Ammon's horn (tissue), 1 donor: ENCODE results near the gene PRC1.
A peak's percentile ranks its signal among the peaks of the same experiment; 100 is the strongest.

Source experiments
- DNase-seq: peaks from one replicate; pipeline ENCODE4 v3.0.0-alpha.2; 2016; ENCODE audit warnings: low spot score

Gene PRC1

DNA sequence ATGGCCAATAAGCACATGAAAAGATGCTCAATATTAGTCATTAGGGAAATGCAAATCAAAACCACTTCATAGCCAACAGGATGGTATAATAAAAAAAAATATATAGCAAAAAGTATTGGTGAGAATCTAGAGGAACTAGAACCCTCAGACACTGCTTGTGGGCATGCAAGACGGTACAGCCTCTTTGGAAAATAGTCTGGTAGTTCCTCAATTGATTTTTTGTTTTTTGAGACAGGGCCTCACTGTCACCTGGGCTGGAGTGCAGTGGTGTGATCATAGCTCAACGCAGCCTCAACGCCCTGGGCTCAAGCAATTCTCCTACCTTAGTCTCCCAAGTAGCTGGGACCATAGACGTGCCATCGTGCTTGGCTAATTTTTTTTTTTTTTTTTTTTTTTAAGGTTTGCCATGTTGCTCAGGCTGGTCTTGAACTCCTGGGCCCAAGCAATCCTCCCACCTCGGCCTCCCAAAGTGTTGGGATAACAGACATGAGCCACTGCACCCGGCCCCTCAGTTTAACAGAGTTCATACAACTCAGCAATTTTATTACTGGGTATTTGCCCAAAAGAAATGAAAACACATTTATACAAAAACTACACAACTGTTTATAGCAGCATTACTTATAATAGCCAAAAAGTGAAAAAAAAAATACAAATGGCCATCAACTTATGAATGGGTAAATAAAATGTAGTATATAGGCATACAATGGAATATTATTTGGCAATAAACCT lies 5.1 kb downstream of the PRC1 start:
- DNase-seq = no peak

DNA sequence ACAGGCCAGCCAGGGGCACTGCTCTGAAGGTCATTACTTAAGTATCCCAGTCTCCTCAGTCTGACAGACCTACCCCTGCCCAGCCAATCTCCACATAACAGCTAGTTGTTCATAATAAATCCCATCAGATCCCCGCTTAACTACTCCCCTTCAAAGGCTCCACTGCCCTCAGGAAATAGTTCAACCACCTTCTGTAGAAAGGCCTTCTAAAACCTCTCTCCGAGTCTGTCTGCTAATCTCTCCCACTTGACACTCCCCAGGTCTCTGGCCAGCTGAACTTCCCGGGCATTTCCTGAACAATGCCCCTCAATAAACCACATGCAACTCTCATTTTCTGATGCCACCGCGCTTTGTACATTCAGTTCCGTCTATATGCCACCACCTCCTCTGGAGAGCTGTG lies 6.0 kb downstream of the PRC1 start:
- no peak for DNase-seq

DNA sequence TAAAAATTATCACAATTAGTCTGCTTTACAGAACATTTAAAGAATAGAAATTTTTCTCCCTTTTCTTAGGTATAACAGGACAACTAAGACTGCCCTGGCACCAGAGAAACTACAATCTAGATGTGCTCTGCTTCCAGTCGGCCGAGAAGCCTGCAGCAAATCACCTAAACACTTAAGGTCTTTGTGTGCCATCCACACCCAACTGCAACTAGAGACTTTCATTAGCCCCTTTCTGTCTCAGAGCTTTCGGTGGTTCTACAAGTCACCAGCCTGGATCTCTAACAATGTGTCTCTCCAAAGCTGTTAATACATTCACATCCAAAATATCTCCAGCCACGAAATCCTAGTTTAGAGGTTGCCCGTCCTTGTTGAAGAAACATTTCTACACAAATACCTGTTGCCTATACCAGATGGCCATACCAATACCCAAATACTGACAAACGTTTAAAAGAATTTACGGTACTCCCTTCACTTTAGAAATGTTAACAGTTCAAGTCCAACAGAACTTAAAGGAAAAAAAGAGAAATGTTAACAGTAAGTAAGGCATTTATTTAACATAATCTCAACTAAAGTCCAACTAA lies 6.7 kb downstream of the PRC1 start:
- DNase-seq = no peak

DNA sequence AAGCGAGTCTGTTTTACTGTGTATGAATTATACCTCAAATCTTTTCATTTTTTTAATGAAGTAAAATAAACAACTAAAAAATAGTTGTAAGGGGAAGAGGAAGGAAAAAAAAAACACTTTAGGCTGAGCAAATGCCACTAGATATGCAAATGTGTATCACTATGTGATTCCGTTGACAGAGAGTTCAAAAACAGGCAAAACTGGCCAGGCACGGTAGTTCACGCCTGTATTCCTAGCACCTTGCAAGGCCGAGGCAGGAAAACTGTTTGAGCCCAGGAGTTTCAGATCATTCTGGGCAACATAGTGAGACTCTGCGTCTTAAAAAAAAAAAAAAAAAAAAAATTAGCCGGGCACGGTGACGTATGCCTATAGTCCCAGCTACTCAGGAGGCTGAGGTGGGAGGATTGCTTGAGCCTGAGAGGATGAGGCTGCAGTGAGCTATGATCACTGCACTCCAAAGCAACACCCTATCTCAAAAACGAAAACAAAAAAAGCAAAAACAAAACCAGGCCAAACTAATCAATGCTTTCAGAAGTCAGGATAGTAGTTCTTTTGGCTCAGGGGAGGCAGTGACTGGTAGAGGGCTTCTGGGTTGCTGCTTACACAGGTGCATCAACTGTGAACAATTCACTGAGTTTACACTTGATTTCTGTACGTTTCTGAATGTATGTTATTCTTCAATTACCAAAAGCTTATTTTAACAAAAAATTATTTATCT lies 7.4 kb downstream of the PRC1 start:
- no peak for DNase-seq

DNA sequence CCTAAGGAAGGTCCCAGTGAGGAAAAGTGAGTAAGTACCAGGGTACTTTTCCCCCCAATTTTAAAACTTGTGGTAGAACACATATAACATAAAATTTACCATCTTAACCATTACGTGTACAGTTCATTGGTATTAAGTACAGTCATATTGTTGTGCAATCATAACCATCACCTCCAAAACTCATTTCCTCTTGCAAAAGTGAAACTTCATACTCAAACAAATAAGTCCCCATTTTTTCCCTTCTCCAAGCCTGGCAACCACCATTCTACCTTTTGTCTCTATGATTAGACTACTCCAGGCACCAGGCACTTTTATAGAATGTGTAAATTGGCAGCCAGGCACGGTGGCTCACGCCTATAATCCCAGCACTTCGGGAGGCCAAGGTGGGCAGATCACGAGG lies 12.2 kb downstream of the PRC1 start:
- no peak for DNase-seq

DNA sequence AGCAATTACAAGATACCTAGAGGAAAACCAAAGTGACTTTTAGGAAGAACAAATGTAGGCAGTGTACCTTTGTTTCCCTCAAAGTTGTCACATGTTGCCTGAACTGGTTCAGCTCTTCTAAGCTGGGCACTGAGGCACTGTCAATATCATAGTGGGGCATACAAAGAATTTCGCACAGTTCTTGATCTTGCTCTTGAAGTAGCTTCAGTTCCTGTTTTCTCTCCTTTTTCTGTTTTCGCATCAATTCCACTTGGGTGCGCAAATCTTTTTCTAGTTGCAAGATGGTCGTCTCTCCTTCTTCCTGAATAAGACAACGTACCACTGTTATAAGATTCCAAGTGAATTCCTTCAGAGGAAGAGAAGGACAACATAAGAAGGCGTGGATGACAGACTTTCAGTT lies 12.7 kb downstream of the PRC1 start:
- DNase-seq = no peak

DNA sequence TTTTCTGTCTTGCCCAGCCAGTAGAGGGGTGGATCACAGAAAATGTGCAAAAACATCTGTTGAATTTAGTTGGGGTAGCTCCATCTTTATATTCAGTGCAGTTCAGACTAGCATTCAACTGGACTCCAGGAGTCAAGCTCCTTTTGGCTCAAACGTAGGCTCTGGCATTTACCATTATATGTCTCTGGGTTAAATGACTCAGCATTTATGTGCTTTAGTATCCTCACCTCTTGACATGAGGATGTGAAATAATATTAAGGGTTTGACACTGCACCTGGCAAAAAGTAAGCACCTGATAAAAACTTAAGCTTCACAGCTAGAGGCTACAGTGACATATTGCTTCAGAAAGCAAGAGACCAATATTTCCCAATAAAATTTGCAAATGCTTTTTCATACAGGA lies 14.8 kb downstream of the PRC1 start:
- DNase-seq = no peak

DNA sequence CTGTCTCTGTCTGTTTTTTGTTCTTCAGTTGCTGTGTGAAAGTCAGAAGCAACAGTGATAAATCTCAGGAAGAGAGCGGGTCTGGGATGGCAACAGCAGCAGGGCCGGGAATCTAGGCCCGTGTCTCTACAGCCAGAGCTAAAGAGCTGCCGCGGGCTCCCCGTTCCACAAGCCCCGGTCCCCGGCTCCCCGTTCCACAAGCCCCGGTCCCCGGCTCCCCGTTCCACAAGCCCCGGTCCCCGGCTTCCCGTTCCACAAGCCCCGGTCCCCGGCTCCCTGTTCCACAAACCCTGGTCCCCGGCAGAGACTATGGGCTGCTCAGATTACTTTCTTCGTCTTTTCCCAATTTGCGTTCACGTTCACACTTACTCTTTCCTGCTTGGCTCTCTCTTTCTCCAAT lies 20.1 kb downstream of the PRC1 start:
- no peak for DNase-seq

DNA sequence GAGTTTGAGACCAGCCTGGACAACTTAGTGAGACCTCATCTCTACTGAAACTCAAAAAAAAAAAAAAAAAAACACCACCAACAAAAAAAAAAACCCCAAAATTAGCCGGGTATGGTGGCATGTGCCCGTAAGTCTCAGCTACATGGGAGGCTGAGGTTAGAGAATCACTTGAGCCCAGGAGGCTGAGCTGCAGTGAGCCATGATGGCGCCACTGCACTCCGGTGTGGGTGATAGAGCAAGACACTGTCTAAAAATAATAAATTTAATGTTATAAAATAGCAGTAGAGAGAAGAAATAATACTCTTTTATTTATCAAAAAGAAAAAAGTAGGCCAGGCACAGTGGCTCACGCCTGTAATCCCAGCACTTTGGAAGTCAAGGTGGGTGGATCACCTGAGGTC lies 22.2 kb downstream of the PRC1 start:
- DNase-seq = no peak

DNA sequence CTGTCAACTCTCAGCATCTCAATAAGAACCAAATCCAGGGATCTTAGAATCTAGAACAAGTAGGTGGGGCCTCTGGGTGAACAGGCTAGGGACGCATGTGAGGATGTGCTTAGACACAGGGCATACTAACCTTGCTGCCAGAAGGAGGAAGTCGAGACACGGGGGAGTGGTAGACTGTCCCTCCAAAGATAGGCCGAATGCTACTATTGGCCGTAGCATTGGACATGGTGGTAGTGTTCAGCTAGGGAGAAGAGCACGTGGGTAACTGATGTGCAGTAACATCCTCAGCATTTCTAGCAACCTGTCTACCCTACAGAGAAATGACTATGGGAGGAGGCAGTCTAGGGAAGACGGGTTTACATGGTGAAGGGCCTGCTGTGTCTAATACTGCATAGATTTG lies 24.1 kb downstream of the PRC1 start:
- DNase-seq = no peak

DNA sequence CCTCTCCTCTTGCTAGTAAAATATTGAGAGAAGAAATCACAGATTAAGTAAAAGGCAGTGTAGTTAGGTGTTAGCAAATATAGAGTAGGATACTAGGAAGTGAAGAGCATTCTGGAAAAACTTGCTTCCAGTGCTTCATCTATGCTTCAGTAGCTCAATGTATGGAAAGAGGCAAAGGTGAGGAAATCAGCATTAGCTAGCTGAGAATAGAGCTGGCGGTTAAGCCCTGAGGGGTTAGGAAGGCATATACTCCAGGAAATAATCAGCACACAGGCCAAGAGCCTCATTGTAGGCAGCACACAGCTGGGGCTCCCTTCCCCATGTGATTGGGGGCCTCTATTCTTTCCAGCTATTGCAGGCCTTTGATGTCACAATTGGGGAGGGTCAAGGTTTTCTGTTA lies 25.9 kb downstream of the PRC1 start:
- DNase-seq = no peak

DNA sequence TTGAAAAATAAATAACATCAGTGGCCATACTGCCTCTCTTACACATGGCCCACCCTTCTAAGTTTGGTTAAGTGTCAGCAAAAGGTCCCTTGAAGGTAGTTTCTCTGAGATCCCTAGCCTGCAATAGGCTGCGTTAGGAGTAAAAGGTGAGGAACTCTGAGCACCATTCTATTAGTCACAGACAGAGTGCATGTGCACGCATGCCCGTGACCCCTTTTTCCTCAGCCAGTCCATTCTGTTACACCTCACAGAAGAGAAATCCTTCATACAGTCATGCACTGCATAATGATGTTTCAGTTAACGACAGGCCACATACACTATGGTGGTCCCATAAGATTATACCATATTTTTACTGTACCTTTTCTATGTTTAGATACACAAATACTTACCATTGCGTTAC lies 27.1 kb downstream of the PRC1 start:
- DNase-seq = no peak

DNA sequence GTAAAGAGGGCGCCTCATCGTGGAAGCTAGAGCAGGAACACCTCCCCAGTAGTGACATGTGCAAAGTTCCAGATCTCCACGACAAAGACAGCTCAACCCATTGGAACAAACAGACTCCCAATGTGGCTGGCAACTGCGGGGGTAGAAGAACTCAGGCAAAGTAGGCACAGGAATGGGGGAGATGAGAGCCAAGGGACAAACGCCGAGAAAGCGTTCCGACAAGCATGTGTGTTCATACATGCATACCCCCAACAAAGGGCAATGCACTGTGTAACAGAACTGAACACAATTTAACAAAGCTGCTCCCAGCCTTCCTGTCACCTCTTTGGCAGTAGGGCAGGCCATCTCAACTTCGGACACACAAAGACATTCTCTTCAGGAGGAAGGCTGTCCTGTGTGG lies 28.1 kb downstream of the PRC1 start:
- DNase-seq = no peak

DNA sequence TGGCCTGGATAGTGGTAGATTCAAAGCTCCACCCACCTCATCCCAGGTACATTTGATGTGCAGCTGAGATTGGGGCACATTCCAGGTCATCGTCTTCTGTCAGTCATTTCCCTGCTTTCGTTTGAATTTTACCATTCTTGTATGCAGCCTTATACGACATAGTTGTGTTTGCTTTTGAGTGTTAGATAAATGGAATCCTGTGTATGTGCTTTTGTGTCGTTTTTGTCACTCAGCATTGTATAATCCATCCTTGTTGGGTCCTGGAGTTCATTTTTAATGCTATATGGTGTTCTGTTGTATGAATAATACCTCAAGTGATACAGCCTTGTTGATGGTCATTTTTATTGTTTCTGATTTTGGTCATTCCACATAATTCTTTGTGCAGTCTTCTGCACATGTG lies 32.3 kb downstream of the PRC1 start:
- no peak for DNase-seq

DNA sequence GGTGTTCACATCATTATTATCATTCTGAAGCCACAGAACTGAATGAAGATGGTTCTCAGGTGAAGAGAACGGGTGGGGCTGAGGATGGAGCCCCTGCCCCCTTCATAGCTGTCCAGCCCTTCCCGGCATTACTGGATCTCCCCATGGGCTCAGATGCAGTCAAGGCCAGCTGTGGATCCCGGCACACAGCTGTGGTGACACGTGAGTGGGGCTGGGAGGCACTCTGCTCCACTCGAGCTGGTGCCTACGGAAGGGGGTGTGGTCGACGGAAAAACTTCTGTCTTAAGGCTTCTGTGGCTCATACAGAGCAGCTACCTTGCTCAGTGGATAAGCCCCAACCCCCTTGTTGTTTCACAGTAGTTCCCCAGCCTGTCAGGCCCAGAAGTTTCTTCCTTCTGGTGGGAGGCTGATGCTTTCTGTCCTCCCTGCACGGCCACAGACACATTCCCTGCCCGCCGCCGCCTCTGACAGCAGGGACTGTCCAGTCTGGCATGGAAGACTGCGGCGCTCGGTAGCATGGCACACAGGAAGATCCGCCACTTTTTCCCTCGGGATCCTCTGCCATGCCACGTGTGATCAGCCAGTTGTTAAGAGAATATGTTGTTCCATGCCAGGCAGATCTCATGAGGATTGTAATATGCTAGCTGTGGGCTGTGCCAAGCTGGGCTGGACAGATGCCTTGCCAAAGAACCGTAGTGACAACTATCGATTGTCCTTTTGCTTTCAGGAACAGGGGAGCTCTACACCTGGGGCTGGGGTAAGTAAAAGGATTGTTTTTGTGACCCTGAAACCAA lies 33.8 kb downstream of the PRC1 start:
- DNase-seq = no peak

DNA sequence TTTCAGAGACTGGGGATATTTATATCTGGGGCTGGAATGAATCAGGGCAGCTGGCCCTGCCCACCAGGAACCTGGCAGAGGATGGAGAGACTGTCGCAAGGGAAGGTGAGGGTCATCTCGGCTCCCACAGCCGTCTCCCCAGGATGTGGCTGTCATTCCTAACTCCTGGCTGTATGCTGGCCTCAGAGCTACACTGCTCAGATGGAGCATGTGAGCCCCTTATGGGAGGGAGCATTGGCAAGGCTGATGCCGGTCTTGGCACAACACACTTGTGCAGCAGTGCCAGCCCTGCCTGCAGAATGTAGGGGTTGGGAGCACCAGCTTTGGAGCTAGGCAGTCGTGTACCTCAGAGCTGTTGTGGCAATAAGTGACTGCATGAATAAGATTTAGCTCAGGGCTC lies 34.4 kb downstream of the PRC1 start:
- DNase-seq = peak; percentile 93

DNA sequence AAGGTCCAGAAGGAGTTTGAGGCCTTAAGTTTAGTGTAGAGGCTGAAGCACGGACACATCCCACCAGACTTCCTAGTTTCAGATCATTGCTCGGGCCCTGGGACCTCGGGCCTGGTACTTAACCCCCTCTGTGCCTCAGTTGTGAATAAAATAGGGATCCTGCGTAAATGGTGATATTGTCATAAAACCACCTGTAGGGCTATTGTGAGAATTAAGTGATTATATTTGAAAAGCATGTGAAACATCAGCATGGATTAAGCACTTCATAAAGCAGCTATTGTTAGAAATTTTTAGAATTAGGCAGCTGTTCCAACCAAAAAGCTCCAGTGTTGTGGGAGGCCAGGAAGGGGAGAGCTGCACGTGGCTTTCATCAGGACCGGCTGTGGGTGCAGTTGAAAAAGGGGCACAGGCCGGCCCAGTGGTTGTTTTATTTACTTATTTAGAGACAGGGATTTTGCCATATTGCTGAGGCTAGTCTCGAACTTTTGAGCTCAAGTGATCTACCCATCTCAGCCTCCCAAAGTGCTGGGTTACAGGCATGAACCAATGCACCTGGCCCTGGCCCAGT lies 35.2 kb downstream of the PRC1 start:
- DNase-seq = no peak

DNA sequence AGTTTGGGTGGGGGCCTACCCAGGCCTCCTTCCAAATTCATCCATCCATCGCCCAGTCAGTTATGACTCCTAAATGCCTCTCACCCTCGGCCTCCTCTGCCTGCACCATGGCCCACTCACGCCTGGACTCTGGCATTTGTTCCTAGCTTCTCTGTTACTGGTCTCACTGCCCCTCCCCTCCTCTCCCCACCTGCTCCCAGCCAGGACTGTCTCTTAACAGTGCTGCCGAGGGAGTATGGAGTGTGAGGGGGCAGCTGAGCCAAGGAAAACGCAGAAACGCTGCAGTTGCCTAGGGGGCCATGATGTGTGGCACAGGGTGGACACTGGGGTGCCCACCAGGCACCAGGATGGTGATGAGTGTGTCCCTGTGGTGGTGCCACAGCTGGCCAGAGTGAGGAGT lies 36.5 kb downstream of the PRC1 start:
- no peak for DNase-seq

DNA sequence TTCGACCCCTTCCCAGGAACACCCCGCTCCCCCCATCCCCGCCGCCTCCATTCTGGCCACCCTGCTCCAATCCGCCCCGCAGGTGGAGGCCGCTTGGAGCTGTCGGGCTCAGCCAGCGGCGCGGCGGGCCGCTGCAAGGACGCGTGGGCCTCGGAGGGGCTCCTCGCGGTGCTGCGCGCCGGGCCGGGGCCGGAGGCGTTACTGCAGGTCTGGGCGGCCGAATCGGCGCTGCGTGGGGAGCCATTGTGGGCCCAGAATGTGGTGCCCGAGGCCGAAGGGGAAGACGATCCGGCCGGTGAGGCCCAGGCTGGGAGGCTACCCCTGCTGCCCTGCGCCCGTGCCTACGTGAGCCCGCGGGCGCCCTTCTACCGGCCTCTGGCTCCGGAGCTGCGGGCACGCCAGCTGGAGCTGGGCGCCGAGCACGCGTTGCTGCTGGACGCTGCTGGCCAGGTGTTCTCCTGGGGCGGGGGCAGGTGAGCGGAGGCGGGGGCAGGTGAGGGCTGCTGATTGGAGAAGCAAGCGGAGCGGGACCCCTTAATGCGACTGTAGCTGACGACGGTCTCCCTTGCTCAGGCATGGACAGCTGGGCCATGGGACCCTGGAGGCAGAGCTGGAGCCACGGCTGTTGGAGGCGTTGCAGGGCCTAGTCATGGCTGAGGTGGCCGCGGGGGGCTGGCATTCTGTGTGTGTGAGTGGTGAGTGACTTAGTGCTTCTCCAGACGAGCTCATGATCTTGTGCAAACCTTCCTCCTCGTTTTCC lies 37.1 kb downstream of the PRC1 start:
- DNase-seq = no peak

DNA sequence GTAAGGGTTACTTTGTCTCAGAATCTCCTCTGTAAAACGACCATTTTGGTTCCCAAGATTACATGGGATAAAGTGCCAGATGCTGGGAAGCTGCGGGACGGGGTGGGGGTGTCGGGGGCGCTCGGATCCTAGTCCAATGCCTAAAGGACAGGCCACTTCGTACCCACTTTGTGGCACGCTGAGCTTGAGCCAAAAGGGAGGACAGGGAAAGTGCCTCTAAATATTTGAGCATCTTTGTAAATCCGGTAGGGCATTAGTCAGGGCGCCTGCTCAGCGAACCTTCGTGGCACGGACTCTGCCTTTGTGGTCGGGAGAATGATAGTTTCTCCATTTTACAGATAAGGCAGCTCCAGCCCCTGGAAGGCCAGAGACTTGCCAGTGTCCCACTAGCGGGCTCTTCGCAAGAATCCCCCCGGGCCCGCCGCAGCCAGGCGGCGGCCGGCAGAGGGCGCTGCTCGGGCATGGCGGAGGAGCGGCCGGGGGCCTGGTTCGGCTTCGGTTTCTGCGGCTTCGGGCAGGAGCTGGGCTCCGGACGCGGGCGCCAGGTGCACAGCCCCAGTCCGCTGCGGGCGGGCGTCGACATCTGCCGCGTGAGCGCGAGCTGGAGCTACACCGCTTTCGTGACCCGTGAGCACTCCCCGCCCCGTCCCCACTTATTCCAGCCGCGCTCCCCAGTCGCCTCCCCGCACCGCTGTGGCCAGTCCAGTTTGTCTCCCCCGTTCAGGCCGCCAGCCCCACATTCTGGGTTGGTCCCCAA lies 37.9 kb downstream of the PRC1 start:
- DNase-seq = peak; percentile 67
